ENCODE measurements around the gene RGCC.

DNA sequence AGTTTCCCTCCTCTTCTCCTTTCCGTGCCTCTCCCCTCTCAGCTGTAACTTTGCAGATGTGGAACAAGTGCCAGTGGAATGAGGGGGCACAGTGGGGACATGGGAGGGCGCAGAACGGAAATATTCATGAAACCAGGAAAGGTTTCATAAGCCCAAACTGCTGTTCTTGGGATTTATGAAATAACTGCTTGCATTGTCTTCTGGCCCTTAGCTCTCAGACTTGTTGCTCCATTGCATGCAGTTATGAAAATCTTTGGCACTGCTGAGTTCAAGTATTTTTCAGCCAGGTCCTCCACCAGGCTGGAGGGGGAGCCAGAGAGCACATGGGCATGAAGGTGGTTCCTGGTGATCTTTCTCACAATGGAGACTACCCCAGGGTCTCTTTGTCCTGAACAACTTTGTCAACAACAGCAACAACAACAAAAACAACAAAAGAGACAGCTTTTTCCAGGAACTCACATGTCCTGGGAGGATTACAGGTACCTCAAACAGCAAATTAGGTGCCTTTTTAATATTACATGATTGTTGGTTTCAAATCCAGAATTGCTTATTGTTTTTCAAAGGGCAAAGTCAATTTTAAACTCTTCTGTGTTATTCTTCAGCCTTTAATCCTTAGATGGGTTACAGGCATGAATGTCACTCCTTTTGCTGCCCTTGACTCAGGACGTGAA lies 1.5 kb downstream of the RGCC start:
- TF ChIP-seq CTCF (IDR thresholded peaks at IDR 0.05) (peak in 2 of 4 experiments; percentile 42 to 49), POLR2AphosphoS5 (IDR thresholded peaks at IDR 0.05) (peak in 1 of 4 donors; percentile 30), POLR2A (IDR thresholded peaks at IDR 0.05) (no peak)
